GM19372 (cell line): ENCODE data around the gene IL17REL.

Experiments
- ATAC-seq: cut with Tn5 transposase; IDR thresholded peaks from one replicate; pipeline ENCODE4 v1.9.1; 2021; ENCODE audit warnings: mild to moderate bottlenecking, low read depth, moderate library complexity; ENCODE audit not compliant: unreplicated experiment

IL17REL gene

GRCh38 chr22:50046481-50047245, 34.1 kb upstream of the IL17REL start:
- no peak for ATAC-seq

- no peak for ATAC-seq
Measured at GRCh38 chr22:50046019-50046415, 33.5 kb upstream of the IL17REL start.

GRCh38 chr22:50045211-50046018, 32.9 kb upstream of the IL17REL start:
- no peak for ATAC-seq

GRCh38 chr22:50044485-50045118, 32.0 kb upstream of the IL17REL start:
- no peak for ATAC-seq

- no peak for ATAC-seq
Measured at GRCh38 chr22:50041361-50042065, 28.9 kb upstream of the IL17REL start.

- no peak for ATAC-seq
Measured at GRCh38 chr22:50040717-50041116, 28.2 kb upstream of the IL17REL start.

- ATAC-seq: no peak
Measured at GRCh38 chr22:50039669-50040443, 27.3 kb upstream of the IL17REL start.

- ATAC-seq: no peak
Measured at GRCh38 chr22:50035976-50036724, 23.6 kb upstream of the IL17REL start.

- no peak for ATAC-seq
Measured at GRCh38 chr22:50035131-50035881, 22.7 kb upstream of the IL17REL start.

- ATAC-seq: no peak
Measured at GRCh38 chr22:50034126-50035081, 21.8 kb upstream of the IL17REL start.

GRCh38 chr22:50032941-50033601, 20.5 kb upstream of the IL17REL start:
- no peak for ATAC-seq

GRCh38 chr22:50032109-50032871, 19.7 kb upstream of the IL17REL start:
- no peak for ATAC-seq

- ATAC-seq: no peak
Measured at GRCh38 chr22:50031189-50032091, 18.9 kb upstream of the IL17REL start.

GRCh38 chr22:50030297-50031188, 18.0 kb upstream of the IL17REL start:
- ATAC-seq: no peak
